ENCODE results near the gene MED27.

MED27 gene

DNA sequence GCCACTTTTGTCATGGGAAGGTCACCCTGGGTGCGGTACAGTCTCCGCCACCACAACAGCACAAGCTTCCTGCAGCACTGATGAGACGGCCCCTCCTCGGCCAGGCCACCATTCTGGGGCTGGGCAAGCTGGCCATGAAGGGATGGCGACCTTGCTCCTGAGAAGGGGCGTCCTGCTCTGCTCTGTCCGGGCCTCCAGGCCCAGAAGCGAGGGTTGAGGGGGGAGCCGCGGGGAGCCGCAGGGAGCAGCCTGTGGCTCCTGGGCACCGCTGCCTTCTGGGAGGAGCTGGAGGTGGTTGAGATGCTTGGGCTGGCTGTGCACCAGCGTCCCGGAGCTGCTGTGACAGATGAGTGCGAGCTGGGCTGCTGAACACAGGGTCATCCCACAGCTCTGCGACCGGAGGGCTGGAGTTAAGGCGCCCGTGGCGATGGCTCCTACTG, 255.5 kb downstream of the MED27 start:
- Histone ChIP-seq H3K27ac (no peak overlapping the region), H3K4me1 (ENCODE audit: control insufficient read depth in 1 of 2, insufficient read depth in 1 of 2, low read depth in 1 of 2, low read length in 1 of 2) (no peaks in the 10 kb centered on the region), H3K36me3 (no peaks in the 10 kb centered on the region), H3K4me3 (ENCODE audit: low read depth in 1 of 2, low read length in 1 of 2) (no peak overlapping the region), H3K27me3 (peaks cover 66% of the 10 kb centered on the region), H3K9me3 (no peaks in the 10 kb centered on the region)
- no peak for TF ChIP-seq CTCF (IDR thresholded peaks at IDR 0.05)

- no peaks in the 10 kb centered on the region for H3K4me1 ChIP-seq (ENCODE audit: control insufficient read depth in 1 of 2, insufficient read depth in 1 of 2, low read depth in 1 of 2, low read length in 1 of 2)
- H3K9me3 ChIP-seq = no peaks in the 10 kb centered on the region
- no peak for TF ChIP-seq CTCF (IDR thresholded peaks at IDR 0.05)
- H3K4me3 ChIP-seq (ENCODE audit: low read depth in 1 of 2, low read length in 1 of 2) = no peak overlapping the region
- peaks cover 70% of the 10 kb centered on the region for H3K27me3 ChIP-seq
- no peak overlapping the region for H3K27ac ChIP-seq
- H3K36me3 ChIP-seq = no peaks in the 10 kb centered on the region
Measured at GRCh38 chr9:131823701-131824146, 255.9 kb downstream of the MED27 start.

DNA sequence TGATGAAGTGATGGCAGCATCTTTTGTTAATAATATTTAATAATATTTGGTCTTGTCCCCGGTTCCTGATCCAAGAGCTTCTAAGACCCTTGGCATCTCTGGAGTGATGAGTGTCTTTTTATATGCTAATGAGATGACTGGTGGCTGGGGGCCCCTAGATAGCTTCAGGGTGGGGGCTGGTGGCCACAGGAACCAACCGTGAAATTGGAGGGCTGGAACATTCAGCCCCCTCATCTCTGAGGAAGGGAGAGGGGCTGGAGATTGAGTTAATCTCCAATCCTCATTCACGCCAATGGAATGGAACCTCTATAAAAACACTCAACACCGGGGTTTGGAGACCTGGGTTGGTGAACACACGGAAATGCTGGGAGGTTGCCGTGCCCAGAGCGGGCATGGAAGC, 261.6 kb downstream of the MED27 start:
- no peak for TF ChIP-seq CTCF (IDR thresholded peaks at IDR 0.05)
- Histone ChIP-seq H3K27ac (no peak overlapping the region), H3K27me3 (peaks cover 74% of the 10 kb centered on the region), H3K4me3 (ENCODE audit: low read depth in 1 of 2, low read length in 1 of 2) (no peak overlapping the region), H3K4me1 (ENCODE audit: control insufficient read depth in 1 of 2, insufficient read depth in 1 of 2, low read depth in 1 of 2, low read length in 1 of 2) (no peaks in the 10 kb centered on the region), H3K36me3 (no peaks in the 10 kb centered on the region), H3K9me3 (no peaks in the 10 kb centered on the region)

- Histone ChIP-seq H3K27ac (no peak overlapping the region), H3K4me3 (ENCODE audit: low read depth in 1 of 2, low read length in 1 of 2) (no peak overlapping the region), H3K27me3 (peaks cover 73% of the 10 kb centered on the region), H3K4me1 (ENCODE audit: control insufficient read depth in 1 of 2, insufficient read depth in 1 of 2, low read depth in 1 of 2, low read length in 1 of 2) (no peaks in the 10 kb centered on the region), H3K36me3 (no peaks in the 10 kb centered on the region), H3K9me3 (no peaks in the 10 kb centered on the region)
- TF ChIP-seq CTCF (IDR thresholded peaks at IDR 0.05) = no peak
Measured at GRCh38 chr9:131817627-131818026, 262.0 kb downstream of the MED27 start.

DNA sequence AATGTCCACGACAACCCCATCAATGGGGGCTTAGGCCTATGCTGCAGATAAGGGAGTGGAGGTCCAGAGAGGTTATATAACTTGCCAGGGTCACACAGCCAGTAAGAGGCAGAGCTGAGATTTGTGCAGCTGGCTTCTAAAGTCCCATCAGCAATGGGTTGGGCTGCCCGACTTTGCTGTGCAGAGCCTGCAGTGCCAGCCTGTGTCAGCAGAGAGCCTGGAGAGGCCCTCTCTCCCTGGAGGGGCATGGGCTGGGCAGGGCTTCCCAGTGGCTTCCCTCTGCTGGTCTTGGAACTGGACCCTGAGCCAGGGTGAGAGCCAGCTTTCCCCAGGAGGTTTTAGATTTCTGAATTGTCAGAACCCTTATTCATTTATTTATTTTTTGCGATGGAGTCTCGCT, 262.6 kb downstream of the MED27 start:
- no peaks in the 10 kb centered on the region for H3K9me3 ChIP-seq
- H3K36me3 ChIP-seq = no peaks in the 10 kb centered on the region
- no peak for TF ChIP-seq CTCF (IDR thresholded peaks at IDR 0.05)
- no peaks in the 10 kb centered on the region for H3K4me1 ChIP-seq (ENCODE audit: control insufficient read depth in 1 of 2, insufficient read depth in 1 of 2, low read depth in 1 of 2, low read length in 1 of 2)
- no peak overlapping the region for H3K27ac ChIP-seq
- peaks cover 70% of the 10 kb centered on the region for H3K27me3 ChIP-seq
- no peak overlapping the region for H3K4me3 ChIP-seq (ENCODE audit: low read depth in 1 of 2, low read length in 1 of 2)
